G401 (cell line): ENCODE measurements around the gene VAMP1. TPM values are rescaled to one million over a fixed set of nuclear protein-coding genes. Genes with fewer than 3 reads are reported as not detected.
"Not testable (repeated sequence)": the region's sequence is repeated elsewhere in the genome, so short reads cannot be mapped to it uniquely, and the experiment has no call there.

Experiments
- DNase-seq: peaks from one replicate; pipeline ENCODE4 v3.0.0-alpha.2; 2015; ENCODE audit warnings: low spot score
- in situ Hi-C: cut with HindIII; loops from 2 replicates; pipeline ENCODE4 v1.10.0; 2016; ENCODE audit warnings: low sequenced_read_pairs, mixed read lengths
- total RNA-seq: library from RNA; depleted of rRNA; stranded (reverse); fragments of >200 nt; shearing (Covaris generic); gene quantifications from 2 replicates; pipeline ENCODE4 v1.2.3, GENCODE V29; 2014; rRNA removed

The VAMP1 gene, protein sequence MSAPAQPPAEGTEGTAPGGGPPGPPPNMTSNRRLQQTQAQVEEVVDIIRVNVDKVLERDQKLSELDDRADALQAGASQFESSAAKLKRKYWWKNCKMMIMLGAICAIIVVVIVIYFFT
- 7.6 and 9.3 TPM in 2 replicates for total RNA-seq

DNA sequence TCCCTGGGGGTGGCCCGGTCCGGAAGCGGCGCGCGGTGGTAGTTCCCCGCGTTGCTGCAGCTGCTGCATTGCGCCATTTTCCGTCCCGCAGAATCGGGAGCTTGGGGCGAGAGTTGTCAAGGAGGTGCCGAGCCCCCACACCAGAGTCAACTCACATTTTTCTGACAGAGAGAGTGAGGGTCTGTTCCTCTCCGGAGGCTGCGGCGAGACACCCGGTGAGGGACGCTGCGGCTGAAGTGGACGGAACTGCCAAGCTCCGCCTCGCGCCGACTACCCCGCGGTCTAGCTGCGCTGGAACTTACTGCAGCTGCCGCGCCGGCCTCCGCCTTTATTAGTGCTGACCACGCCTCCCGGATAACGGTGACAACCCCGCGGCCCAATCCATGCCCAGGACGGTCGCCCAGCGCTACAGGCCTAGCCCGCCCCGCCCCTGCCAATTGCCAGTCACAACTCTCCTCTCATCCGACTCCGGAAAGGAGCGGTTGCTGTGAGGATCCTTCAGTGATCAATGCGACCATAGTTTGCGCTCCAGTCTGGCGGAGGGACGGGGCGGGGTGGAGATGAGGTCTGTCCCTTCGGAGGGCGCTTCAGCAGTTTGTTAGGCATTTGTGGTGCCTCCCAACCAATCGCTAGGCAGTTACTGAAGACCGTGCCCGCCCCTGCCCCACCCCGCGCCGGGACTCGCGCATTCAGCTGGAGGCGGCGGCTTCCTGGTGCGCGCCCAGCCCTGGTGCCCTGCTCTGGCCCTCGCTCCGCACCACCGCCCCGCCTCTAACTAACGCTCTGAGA, at the start of gene VAMP1:
Gene VAMP1, minus strand, starts transcription at position 303 of the 789 bp plus-strand sequence. Its CDS starts 146 bp downstream, at position 157.
- in situ Hi-C loops = no loop called here

DNA sequence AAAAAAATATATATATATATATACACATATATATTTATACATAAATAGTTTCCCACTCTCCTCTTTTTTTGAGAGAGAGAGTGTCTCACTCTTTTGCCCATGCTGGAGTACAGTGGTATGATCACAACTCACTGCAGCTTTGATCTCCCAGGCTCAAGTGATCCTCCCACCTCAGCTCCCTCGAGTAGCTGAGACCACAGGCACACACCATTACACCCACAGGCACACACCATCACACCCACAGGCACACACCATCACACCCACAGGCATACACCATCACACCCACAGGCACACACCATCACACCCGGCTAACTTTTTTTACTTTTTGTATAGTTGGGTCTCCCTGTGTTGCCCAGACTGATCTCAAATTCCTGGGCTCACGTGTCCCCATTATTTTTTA, 49.7 kb upstream of the VAMP1 start:
- DNase-seq = no peak
- in situ Hi-C loops = no loop called here

More for the DNA sequence above, at the start of gene VAMP1:
- DNase-seq = peak; percentile 96

DNA sequence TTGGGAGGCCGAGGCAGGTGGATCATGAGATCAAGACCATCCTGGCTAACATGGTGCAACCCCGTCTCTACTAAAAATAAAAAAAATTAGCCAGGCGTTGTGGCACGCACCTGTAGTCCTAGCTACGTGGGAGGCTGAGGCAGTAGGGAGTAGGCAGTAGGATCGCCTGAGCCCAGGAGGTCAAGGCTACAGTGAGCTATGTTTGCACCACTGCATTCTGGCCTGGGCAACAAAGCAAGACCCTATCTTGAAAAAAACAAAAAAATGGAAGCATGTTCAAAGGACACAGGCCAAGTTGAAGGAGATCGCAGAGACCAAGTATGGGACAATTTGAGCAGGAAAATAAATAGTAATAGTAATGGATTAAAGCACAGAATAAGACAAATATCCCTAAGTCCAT, 37.6 kb upstream of the VAMP1 start:
- in situ Hi-C loops = no loop called here
- DNase-seq = no peak

DNA sequence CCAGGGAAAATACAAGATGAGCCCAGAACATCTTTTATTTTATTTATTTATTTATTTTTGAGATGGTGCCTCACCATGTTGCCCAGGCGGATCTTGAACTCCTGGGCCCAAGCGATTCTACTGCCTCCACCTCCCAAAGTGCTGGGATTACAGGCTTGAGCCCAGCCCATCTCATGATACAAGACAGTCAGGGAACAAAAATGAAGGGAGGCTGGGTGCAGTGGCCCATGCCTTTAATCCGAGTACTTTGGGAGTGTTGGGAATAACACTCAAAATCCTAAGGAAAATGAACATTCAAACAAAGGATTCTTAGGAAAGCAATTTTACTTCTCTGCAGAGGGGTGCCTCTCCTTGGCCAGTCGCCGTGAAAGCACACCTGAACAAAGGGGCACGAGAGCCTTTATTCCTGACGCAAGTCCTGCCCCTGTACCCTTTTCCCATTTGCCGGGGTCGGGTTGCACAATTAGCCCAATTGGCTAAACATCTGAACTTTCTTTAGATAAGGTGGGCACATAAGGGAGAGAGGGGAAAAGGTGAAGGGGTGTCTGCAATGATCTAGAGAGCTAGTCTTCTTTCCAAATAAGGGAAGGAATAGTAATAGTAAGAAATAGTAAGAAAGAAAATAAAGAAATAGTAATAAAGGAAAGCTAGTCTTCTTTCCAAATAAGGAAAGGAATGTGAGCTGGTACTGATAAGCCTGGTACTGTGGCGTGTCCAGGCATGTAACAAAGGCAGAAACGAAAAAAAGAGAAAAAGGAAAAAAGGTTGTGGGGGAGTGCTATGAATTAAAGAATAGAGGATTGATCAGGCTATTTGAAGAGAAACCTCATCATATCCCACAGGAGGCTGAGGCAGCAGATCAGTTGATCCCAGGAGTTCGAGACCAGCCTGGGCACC, 36.9 kb upstream of the VAMP1 start:
- in situ Hi-C loops = no loop called here
- DNase-seq = no peak

DNA sequence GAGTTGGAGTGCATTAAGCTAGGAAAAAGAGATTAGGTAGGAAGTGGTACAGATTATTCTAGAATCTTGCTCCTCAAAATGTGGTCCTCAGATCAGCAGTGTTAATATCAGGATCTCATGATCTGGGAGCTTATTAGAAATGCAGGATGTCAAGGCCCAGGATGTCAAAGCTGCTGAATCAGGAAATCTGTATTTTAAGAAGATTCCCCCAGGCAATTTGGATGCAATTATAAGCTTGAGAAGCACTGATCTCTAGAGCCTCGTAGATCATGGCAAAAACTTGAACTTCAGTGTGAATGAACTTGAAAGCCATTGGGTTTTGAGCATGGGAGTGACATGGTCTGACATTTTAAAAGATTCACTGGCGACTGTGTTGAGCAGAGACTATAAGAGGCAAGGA, 30.0 kb upstream of the VAMP1 start:
- in situ Hi-C loops = no loop called here
- no peak for DNase-seq

DNA sequence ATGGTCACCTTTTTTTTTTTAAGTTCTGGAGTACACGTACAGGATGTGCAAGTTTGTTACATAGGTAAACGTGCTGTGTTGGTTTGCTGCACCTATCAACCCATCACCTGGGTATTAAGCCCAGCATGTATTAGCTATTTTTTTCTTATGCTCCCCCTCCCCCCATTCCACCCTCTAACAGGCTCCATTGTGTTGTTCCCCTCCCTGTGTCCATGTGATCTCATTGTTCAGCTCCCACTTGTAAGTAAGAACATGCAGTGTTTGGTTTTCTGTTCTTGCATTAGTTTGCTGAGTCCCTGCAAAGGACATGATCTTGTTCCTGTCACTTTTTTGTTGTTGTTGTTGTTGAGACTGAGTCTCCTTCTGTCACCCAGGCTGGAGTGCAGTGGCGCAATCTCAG, 26.8 kb upstream of the VAMP1 start:
- in situ Hi-C loops, DNase-seq: not testable (repeated sequence)

DNA sequence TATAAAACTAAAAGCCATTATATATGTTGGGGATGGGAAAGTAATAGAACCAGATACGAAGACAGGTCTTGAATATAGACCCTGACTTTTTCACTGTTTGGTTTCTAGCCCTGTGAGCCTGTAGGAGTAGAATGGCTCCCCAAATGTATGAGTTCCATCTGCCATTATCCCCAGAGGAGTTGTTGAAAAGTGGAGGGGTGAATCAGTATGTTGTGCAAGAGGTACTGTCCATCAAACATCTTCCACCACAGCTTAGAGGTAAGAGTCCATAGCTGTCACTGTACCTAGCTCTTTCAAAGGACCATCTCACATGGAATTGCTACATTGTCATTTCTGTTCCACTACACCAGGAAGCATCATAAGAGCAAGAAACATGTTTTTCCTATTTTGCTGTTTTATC, 24.5 kb upstream of the VAMP1 start:
- no peak for DNase-seq
- in situ Hi-C loops = no loop called here

DNA sequence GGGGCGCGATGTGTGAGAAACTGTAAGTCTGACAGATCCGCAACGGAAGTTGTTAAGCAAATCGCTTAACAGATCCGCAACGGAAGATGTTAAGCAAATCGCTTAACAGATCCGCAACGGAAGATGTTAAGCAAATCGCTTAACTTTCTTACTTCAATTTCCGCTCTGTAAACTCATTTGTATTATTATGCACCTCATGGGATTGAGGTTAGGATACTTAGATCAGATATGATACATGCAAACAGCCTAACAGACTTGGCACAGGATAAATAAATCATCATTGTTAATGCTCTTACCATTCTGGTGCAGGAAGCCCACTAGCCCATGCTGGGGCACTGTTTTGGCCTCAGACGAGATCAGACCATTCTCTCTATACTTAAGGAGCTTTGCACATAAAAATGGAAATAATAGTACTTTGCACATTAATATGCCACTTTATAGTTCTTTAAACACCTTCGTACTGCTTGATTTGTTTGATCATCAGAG, 23.8 kb upstream of the VAMP1 start:
- DNase-seq = no peak
- in situ Hi-C loops = no loop called here

DNA sequence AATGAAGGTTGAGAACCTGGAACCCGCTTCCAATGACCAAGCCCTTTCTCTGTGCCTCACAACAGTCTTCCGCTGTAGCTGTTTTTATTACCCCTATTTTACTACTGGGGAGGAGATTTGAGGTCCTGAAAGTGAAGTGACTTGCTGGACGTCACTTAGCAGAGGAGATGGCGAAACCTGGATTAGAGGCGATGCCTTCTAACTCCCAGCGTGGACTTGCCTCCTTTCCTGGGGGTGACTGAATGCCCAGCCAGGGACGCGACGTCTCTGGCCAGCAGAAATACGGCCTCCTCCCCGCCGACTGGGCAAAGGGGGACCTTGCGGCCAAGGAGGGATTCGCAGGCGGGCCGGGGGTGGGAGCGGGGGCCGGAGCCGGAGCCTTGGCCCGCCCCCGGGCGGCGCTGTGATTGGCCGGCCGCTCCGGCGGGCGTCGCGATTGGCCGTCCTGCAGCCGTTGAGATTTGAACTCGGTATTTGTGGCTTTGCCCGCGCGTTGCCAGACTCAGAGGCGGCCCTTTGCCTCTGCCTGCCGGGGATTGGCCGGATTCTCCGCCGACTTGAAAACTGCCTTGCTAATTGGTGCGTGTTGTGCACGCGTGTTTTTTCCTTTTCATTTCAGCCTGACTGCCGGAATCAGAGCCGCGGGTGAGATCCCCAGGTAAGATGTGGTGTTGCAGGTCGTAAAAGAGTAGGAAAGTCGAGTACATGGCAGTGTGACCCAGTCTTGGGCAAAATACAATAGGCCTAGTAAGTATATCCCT, 23.2 kb upstream of the VAMP1 start, which contains the start of gene NCAPD2:
Gene NCAPD2, plus strand, starts transcription at position 606 of the 761 bp plus-strand sequence. CDS start 997 bp downstream, outside the sequence.
- DNase-seq = peak; percentile 98
- in situ Hi-C loops = no loop called here

DNA sequence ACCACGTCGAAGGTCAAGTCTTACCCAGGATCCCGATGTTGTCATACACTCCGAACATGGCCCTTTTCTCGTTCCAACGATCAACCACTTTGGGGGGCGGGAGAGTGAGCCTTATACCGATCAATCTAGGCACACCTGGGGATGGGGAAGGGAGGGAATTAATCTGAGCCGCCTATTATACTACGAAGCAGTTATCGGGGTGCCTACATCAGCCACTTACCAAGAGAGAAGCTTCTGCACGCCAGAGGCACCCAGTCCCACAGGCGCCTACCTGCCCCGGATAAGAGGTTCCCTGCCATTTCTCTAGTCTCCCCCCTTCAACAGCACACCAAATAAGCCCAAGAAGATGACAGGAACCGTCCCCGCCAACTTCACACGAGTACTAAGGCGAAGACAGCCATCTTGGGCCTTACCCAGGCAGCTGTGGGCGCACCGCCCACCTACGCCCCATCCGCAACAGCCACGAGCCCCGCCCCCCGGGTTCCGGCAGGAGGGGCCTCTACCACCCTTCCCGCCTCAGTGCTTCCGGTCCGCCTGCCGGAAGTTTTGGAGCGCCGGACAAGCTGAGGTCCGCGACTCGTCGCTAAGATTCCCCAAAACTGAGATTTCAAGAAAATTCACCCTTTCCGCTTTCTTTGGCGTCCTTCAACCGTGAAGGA, 22.5 kb upstream of the VAMP1 start, which contains the start of gene MRPL51:
Gene MRPL51, minus strand, starts transcription at position 425 of the 659 bp plus-strand sequence. Its CDS starts 126 bp downstream, at position 299.
- peak; percentile 95 for DNase-seq
- in situ Hi-C loops = no loop called here

DNA sequence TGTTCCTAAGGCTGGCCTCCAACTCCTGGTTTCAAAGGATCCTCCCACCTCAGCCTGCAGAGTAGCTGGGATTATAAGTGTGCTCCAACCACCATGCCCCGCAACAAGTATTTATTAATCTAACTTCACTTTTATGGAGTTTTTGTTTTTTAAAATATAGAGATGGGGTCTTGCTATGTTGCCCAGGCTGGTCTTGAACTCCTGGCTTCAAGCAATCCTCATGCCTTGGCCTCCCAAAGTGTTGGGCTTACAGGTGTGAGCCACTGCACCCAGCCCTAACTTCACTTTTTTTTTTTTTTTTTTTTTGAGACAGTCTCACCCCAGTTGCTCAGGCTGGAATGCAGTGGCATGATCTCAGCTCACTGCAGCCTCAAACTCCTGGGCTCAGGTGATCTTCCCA, 20.2 kb upstream of the VAMP1 start:
- DNase-seq, in situ Hi-C loops: not testable (repeated sequence)

DNA sequence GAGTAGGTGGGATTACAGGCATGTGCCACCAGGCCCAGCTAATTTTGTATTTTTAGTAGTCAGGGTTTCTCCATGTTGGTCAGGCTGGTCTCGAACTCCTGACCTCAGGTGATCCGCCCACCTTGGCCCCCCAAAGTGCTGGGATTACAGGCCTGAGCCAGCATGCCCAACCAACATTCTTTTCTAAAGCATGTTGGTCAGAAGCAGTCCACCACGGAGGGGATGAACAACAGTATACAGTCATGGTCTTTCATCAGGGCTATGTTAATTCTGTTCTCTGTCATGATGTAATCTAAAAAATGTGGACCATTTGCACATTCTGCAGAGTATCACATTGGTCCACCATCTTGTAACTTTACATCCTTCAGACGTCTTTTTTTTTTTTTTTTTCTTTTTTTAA, 19.0 kb upstream of the VAMP1 start:
- no peak for DNase-seq
- in situ Hi-C loops = no loop called here

DNA sequence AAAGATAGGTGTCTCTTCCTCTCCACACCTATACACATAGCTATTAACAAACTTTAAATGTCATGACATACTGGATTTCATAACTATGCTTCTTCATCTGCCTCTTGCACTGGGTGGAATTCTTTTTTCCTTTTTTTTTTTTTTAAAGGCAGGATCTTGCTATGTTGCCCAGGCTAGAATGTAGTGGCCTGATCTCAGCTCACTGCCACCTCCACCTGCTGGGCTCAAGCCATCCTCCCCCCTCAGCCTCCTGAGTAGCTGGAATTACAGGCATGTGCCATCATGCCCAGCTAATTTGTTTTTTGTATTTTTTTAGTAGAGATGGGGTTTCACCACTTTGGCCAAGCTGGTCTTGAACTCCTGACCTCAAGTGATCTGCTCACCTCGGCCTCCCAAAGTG, 17.8 kb upstream of the VAMP1 start:
- no peak for DNase-seq
- in situ Hi-C loops = no loop called here

DNA sequence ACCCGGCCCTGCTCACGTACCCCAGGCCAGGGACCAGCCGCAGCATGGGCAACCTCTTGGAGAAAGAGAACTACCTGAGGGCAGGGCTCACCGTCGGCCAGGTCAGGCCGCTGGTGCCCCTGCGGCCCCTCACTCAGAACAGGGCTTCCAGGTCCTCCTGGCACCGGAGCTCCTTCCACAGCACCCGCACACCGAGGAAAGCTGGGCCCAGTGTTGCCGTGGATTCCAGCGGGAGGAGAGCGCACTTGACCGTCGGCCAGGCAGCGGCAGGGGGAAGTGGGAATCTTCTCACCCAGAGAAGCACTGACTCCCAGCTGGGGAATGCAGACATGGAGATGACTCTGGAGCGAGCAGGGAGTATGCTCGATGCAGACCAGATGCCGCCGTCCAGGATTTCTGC, 7.9 kb upstream of the VAMP1 start:
- in situ Hi-C loops = no loop called here
- no peak for DNase-seq

DNA sequence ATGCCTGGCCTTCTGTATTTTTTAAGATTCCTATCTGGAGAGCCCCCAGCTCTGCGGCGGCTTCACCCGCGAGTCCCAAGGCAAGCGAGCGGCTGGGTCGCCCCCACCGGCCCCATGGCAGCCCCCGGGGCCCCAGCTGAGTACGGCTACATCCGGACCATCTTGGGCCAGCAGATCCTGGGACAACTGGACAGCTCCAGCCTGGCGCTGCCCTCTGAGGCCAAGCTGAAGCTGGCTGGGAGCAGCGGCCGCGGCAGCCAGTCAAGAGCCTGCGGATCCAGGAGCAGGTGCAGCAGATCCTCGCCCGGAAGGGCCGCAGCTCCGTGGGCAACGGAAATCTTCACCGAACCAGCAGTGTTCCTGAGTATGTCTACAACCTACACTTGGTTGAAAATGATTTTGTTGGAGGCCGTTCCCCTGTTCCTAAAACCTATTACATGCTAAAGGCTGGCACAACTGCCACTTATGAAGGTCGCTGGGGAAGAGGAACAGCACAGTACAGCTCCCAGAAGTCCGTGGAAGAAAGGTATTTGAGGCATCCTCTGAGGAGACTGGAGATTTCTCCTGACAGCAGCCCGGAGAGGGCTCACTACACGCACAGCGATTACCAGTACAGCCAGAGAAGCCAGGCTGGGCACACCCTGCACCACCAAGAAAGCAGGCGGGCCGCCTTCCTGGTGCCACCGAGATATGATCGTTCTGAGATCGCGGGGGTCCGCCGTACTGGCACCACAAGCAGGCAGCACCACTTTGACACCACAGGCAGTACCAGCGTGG, 7.3 kb upstream of the VAMP1 start:
- DNase-seq, in situ Hi-C loops: not testable (repeated sequence)

DNA sequence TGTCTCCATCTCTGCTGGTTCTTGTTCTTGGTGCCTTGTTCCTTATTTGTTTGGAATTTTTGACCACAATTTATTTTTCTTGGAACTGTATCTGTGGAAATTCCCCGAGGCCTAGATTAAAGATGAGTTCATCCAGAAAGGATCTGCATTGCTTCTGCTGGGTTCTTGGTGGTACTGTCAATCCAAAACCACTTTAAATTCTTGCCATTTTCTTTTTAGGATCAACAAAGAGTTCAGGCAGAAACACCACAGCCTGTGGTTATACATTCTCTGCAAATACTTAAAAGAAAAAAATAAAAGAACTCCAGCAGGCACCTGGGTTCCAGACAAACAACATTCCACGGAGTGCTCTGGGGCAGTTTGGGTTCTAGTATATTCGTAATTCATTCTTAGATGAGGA, 6.0 kb upstream of the VAMP1 start:
- in situ Hi-C loops = no loop called here
- no peak for DNase-seq

DNA sequence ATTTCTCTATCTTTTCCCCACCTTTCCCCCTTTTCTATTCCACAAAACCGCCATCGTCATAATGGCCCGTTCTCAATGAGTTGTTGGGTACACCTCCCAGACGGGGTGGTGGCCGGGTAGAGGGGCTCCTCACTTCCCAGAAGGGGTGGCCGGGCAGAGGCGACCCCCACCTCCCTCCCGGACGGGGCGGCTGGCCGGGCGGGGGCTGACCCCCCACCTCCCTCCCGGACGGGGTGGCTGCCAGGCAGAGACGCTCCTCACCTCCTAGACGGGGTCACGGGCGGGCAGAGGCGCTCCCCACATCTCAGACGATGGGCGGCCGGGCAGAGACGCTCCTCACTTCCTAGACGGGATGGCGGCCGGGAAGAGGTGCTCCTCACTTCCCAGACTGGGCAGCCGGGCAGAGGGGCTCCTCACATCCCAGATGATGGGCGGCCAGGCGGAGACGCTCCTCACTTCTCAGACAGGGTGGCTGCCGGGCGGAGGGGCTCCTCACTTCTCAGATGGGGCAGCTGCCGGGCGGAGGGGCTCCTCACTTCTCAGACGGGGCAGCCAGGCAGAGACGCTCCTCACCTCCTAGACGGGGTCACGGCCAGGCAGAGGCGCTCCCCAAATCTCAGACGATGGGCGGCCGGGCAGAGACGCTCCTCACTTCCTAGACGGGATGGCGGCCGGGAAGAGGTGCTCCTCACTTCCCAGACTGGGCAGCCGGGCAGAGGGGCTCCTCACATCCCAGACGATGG, 4.9 kb upstream of the VAMP1 start:
- in situ Hi-C loops, DNase-seq: not testable (repeated sequence)
